Caco-2 (cell line): ENCODE results near the gene C3. TPM values are rescaled to one million over a fixed set of nuclear protein-coding genes. Genes with fewer than 3 reads are reported as not detected.

Experiments used
- BruUV-seq: library from RNA; stranded (reverse); fragments of 400-500 nt; replicated peaks from 2 replicates; lab custom pipeline; 2021; lab: Mats Ljungman, UMichigan
- CTCF ChIA-PET: fragments of 300-600 bp; sonication (Branson Sonifier 250); formaldehyde crosslinking; loops from one replicate; lab custom pipeline; 2022; ENCODE audit warnings: antibody characterized with exemption; lab: Charles Lee
- POLR2A ChIA-PET: fragments of 300-600 bp; sonication (Branson Sonifier 250); formaldehyde crosslinking; loops from one replicate; lab custom pipeline; 2022; ENCODE audit warnings: antibody characterized with exemption; lab: Charles Lee
- DNase-seq, 2 experiments: peaks; one replicate each; pipeline versions ENCODE4 v3.0.0 to v3.0.0-alpha.2; 2020 to 2022
- H3K27me3 ChIP-seq: replicated peaks from 2 replicates; pipeline ENCODE4 v1.6.0; 2011; ENCODE audit warnings: low read length; ENCODE audit not compliant: control insufficient read depth, insufficient read depth
- H3K36me3 ChIP-seq: 2 replicates; pipeline ENCODE4 v1.5.1; 2011; ENCODE audit warnings: low read length; ENCODE audit not compliant: control insufficient read depth, insufficient read depth
- H3K4me1 ChIP-seq: fragments of 250-450 bp; sonication (Bioruptor Pico); 2 replicates; pipeline ENCODE4 v1.5.1; 2020; ENCODE audit warnings: mild to moderate bottlenecking
- H3K4me3 ChIP-seq: 2 replicates; pipeline ENCODE4 v1.5.1; 2011; ENCODE audit warnings: low read depth, mild to moderate bottlenecking, control low read depth, low read length
- H3K9me3 ChIP-seq: fragments of 250-450 bp; sonication (Bioruptor Pico); 2 replicates; pipeline ENCODE4 v1.5.1; 2020; ENCODE audit warnings: mild to moderate bottlenecking, moderate library complexity
- H3K27ac Mint-ChIP-seq: one replicate; pipeline ENCODE4 v1.8.0; 2022; ENCODE audit warnings: mixed read lengths; ENCODE audit not compliant: unreplicated experiment
- H3K27me3 Mint-ChIP-seq: one replicate; pipeline ENCODE4 v1.8.0; 2022; ENCODE audit warnings: mixed read lengths; ENCODE audit not compliant: insufficient read depth, unreplicated experiment
- H3K36me3 Mint-ChIP-seq: one replicate; pipeline ENCODE4 v1.8.0; 2022; ENCODE audit warnings: mild to moderate bottlenecking, mixed read lengths; ENCODE audit not compliant: insufficient read depth, unreplicated experiment
- H3K4me1 Mint-ChIP-seq: one replicate; pipeline ENCODE4 v1.8.0; 2022; ENCODE audit warnings: low read depth, mixed read lengths; ENCODE audit not compliant: unreplicated experiment
- H3K4me3 Mint-ChIP-seq: one replicate; pipeline ENCODE4 v1.8.0; 2022; ENCODE audit warnings: mild to moderate bottlenecking, moderate library complexity, mixed read lengths; ENCODE audit not compliant: unreplicated experiment
- H3K9me3 Mint-ChIP-seq: one replicate; pipeline ENCODE4 v1.8.0; 2022; ENCODE audit warnings: mixed read lengths; ENCODE audit not compliant: unreplicated experiment
- CTCF ChIP-seq, 2 experiments: fragments of 200-600 bp in 1 of 2; IDR thresholded peaks; 1 replicate in 1 of 2; 2 replicates in 1 of 2; pipeline versions ENCODE4 v1.5.1 to v1.8.0; 2011 to 2022; ENCODE audit warnings: antibody characterized with exemption in 1 of 2, control low read depth in 1 of 2, inconsistent platforms in 1 of 2, low read depth in 1 of 2, low read length in 1 of 2, mild to moderate bottlenecking in 1 of 2, moderate library complexity in 1 of 2; ENCODE audit not compliant: insufficient read depth in 1 of 2, severe bottlenecking in 1 of 2, unreplicated experiment in 1 of 2
- intact Hi-C: fragments of 100-400 bp; cut with micrococcal nuclease; formaldehyde crosslinking; loops from one replicate; pipeline ENCODE4 v1.10.0; 2022; ENCODE audit not compliant: unreplicated experiment
- total RNA-seq: library from RNA; stranded (reverse); gene quantifications from 2 replicates; pipeline ENCODE4 v1.2.3, GENCODE V29; 2022

C3 gene
- total RNA-seq, 1 experiment from 2014 or later: 21.7 TPM

DNA sequence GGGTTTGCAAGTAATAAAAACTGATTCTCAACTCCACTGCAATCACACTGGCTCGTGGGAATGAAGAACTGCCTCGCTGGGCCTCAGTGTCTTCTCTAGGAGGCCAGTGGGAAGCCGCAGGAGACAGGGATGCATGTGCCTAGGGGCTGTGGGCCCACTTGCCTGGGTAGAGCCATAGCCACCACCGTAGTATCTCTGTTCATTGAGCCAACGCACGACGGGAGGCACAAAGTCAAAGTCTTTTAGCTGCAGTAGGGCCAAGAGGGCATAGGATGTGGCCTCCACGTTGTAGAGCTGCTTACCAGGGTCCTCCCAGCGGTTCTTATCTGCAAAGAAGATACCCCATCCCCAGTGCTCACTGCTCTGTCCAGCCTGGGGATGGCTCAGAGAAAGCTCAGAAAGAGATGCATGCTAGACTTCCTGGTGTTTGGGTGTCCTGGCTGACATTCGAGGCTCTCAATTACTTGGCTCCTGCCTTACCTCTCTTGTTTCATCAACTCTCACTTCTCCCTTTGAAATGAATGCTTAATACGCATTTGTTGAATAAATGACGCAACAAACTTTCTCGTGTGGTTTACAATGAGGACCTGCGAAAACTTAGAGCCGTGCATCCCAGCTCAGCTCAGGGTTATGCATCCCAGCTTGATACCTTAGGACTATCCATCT, 34.4 kb downstream of the C3 start:
- DNase-seq: no peak
- no TSS peak for BruUV-seq
- H3K9me3 Mint-ChIP-seq: peaks cover 15% of the 10 kb centered on the region
- no peak for TF ChIP-seq CTCF (IDR thresholded peaks at IDR 0.05; ENCODE audit: insufficient read depth in 1 of 2, low read depth in 1 of 2, low read length in 1 of 2, severe bottlenecking in 1 of 2, unreplicated experiment in 1 of 2)
- ChIA-PET CTCF (no interaction called here), POLR2A (no interaction called here)
- H3K4me1 Mint-ChIP-seq: peaks cover 5% of the 10 kb centered on the region
- H3K36me3 Mint-ChIP-seq: peaks cover 11% of the 10 kb centered on the region
- Histone ChIP-seq H3K4me1 (no peaks in the 10 kb centered on the region), H3K9me3 (no peaks in the 10 kb centered on the region), H3K36me3 (no peaks in the 10 kb centered on the region), H3K27me3 (no peaks in the 10 kb centered on the region), H3K4me3 (no peak overlapping the region)
- no peaks in the 10 kb centered on the region for H3K27me3 Mint-ChIP-seq
- no peak overlapping the region for H3K27ac Mint-ChIP-seq
- intact Hi-C loops: no loop called here
- no peak overlapping the region for H3K4me3 Mint-ChIP-seq

GRCh38 chr19:6685482-6685881, 35.0 kb downstream of the C3 start:
- H3K36me3 ChIP-seq: no peaks in the 10 kb centered on the region
- H3K4me3 ChIP-seq: no peak overlapping the region
- BruUV-seq: no TSS peak
- no peaks in the 10 kb centered on the region for H3K9me3 ChIP-seq
- no peaks in the 10 kb centered on the region for H3K4me1 ChIP-seq
- no peak for DNase-seq
- Mint-ChIP-seq H3K27ac (no peak overlapping the region), H3K4me1 (peaks cover 5% of the 10 kb centered on the region), H3K36me3 (peaks cover 11% of the 10 kb centered on the region), H3K9me3 (peaks cover 15% of the 10 kb centered on the region), H3K27me3 (peaks cover 2% of the 10 kb centered on the region), H3K4me3 (no peak overlapping the region)
- ChIA-PET CTCF (no interaction called here), POLR2A (no interaction called here)
- H3K27me3 ChIP-seq: no peaks in the 10 kb centered on the region
- intact Hi-C loops: no loop called here
- no peak for TF ChIP-seq CTCF (IDR thresholded peaks at IDR 0.05; ENCODE audit: insufficient read depth in 1 of 2, low read depth in 1 of 2, low read length in 1 of 2, severe bottlenecking in 1 of 2, unreplicated experiment in 1 of 2)

DNA sequence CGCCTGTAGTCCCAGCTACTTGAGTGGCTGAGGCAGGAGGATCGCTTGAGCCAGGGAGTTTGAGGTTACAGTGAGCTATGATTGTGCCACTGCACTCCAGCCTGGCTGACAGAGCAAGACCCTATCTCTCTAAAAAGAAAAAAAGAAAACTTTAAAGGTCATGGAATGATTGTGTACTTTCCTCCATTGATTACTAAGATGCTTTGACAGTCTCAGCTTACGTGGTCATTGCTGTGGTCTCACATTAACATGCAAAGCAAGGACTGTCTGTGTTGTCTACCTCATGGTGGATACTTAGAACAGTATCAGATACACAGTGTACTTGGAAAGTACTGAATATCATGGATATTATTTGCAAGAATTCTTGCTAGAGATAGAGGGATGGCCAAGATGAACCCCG, 36.5 kb downstream of the C3 start:
- ChIA-PET CTCF (no interaction called here), POLR2A (interaction anchor here (0.6 kb wide), 1 partner anchor 43 kb away, joined by 3 read pairs; no protein-coding TSS in a partner anchor)
- no peak overlapping the region for H3K27ac Mint-ChIP-seq
- intact Hi-C loops: no loop called here
- Histone ChIP-seq H3K27me3 (no peaks in the 10 kb centered on the region), H3K4me3 (no peak overlapping the region), H3K36me3 (no peaks in the 10 kb centered on the region), H3K4me1 (no peaks in the 10 kb centered on the region), H3K9me3 (no peaks in the 10 kb centered on the region)
- no peak overlapping the region for H3K4me3 Mint-ChIP-seq
- H3K9me3 Mint-ChIP-seq: peaks cover 7% of the 10 kb centered on the region
- TF ChIP-seq CTCF (IDR thresholded peaks at IDR 0.05; ENCODE audit: insufficient read depth in 1 of 2, low read depth in 1 of 2, low read length in 1 of 2, severe bottlenecking in 1 of 2, unreplicated experiment in 1 of 2): no peak
- DNase-seq: no peak
- H3K27me3 Mint-ChIP-seq: peaks cover 3% of the 10 kb centered on the region
- H3K36me3 Mint-ChIP-seq: peaks cover 6% of the 10 kb centered on the region
- H3K4me1 Mint-ChIP-seq: peaks cover 5% of the 10 kb centered on the region
- no TSS peak for BruUV-seq
